Thoracic aorta (tissue), 2 donors: ENCODE results near the gene ASTN2. TPM values are rescaled to one million over a fixed set of nuclear protein-coding genes. Genes with fewer than 3 reads are reported as not detected.

Source experiments
- ATAC-seq: fragments of 150-250 bp; one replicate; pipeline ENCODE4 v1.8.0; 2017; ENCODE audit warnings: low read depth; ENCODE audit not compliant: insufficient number of reproducible peaks, low FRiP score
- DNase-seq: peaks from one replicate; pipeline ENCODE4 v3.0.0-alpha.2; 2020; ENCODE audit warnings: low spot score
- H3K27ac ChIP-seq, 2 donors: fragments of 200-600 bp; sonication (generic); 1 replicate in 1 of 2; 2 replicates in 1 of 2; pipeline ENCODE4 v1.5.1; 2016; ENCODE audit warnings: mild to moderate bottlenecking in 2 of 2, moderate library complexity in 2 of 2
- H3K27me3 ChIP-seq: fragments of 200-600 bp; sonication (generic); replicated peaks from 2 replicates; pipeline ENCODE4 v1.6.0; 2016; ENCODE audit warnings: mild to moderate bottlenecking; ENCODE audit not compliant: insufficient read depth
- H3K36me3 ChIP-seq: fragments of 200-600 bp; sonication (generic); one replicate; pipeline ENCODE4 v1.5.1; 2016
- H3K4me1 ChIP-seq, 2 donors: fragments of 200-600 bp; sonication (generic); 1 replicate in 1 of 2; 2 replicates in 1 of 2; pipeline versions ENCODE4 v1.5.1 to v1.6.0; 2016; ENCODE audit warnings: low read depth in 2 of 2, mild to moderate bottlenecking in 1 of 2; ENCODE audit not compliant: control insufficient read depth in 1 of 2
- H3K4me3 ChIP-seq: fragments of 200-600 bp; sonication (generic); 2 replicates; pipeline ENCODE4 v1.5.1; 2016; ENCODE audit warnings: mild to moderate bottlenecking
- H3K9me3 ChIP-seq: fragments of 200-600 bp; sonication (generic); 2 replicates; pipeline ENCODE4 v1.5.1; 2016
- total RNA-seq, 2 donors: library from RNA; depleted of rRNA; stranded (reverse); fragments of >200 nt; gene quantifications; one replicate each; pipeline versions ENCODE4 v1.1.0 to v1.2.3, GENCODE V29; 2016
- TF ChIP-seq, protein P1 (sequence below): fragments of 200-600 bp; sonication (generic); IDR thresholded peaks from one replicate; pipeline ENCODE4 v1.5.1; 2019; ENCODE audit warnings: antibody characterized with exemption

Gene ASTN2
- total RNA-seq, 2 donors from 2014 or later, result 6.8 to 7.1 TPM

GRCh38 chr9:116639251-116639741, 775.6 kb downstream of the ASTN2 start:
- H3K4me3 ChIP-seq, result no peak overlapping the region
- TF ChIP-seq, protein P1, sequence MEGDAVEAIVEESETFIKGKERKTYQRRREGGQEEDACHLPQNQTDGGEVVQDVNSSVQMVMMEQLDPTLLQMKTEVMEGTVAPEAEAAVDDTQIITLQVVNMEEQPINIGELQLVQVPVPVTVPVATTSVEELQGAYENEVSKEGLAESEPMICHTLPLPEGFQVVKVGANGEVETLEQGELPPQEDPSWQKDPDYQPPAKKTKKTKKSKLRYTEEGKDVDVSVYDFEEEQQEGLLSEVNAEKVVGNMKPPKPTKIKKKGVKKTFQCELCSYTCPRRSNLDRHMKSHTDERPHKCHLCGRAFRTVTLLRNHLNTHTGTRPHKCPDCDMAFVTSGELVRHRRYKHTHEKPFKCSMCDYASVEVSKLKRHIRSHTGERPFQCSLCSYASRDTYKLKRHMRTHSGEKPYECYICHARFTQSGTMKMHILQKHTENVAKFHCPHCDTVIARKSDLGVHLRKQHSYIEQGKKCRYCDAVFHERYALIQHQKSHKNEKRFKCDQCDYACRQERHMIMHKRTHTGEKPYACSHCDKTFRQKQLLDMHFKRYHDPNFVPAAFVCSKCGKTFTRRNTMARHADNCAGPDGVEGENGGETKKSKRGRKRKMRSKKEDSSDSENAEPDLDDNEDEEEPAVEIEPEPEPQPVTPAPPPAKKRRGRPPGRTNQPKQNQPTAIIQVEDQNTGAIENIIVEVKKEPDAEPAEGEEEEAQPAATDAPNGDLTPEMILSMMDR, result no peak
- peaks cover 0 to 31% of the 10 kb centered on the region in 2 donors for H3K4me1 ChIP-seq
- H3K9me3 ChIP-seq, result peaks cover 3% of the 10 kb centered on the region
- DNase-seq (no peak), ATAC-seq (no peak)
- no peaks in the 10 kb centered on the region for H3K27me3 ChIP-seq
- no peaks in the 10 kb centered on the region for H3K36me3 ChIP-seq
- no peak overlapping the region for H3K27ac ChIP-seq

GRCh38 chr9:116635908-116636307, 778.9 kb downstream of the ASTN2 start:
- no peak overlapping the region for H3K27ac ChIP-seq
- H3K4me3 ChIP-seq, result no peak overlapping the region
- no peak for ATAC-seq
- TF ChIP-seq, protein P1, result no peak
- H3K4me1 ChIP-seq, result peaks cover 0 to 13% of the 10 kb centered on the region in 2 donors
- H3K36me3 ChIP-seq, result no peaks in the 10 kb centered on the region
- H3K27me3 ChIP-seq, result no peaks in the 10 kb centered on the region
- H3K9me3 ChIP-seq, result peaks cover 3% of the 10 kb centered on the region
- DNase-seq, result no peak

GRCh38 chr9:116632990-116633838, 781.6 kb downstream of the ASTN2 start:
- Histone ChIP-seq H3K27ac (no peak overlapping the region), H3K9me3 (peaks cover 3% of the 10 kb centered on the region), H3K4me1 (no peaks in the 10 kb centered on the region), H3K4me3 (no peak overlapping the region), H3K27me3 (no peaks in the 10 kb centered on the region), H3K36me3 (no peaks in the 10 kb centered on the region)
- TF ChIP-seq, protein P1, result no peak
- DNase-seq (no peak), ATAC-seq (no peak)

- H3K4me3 ChIP-seq, result no peak overlapping the region
- no peaks in the 10 kb centered on the region for H3K9me3 ChIP-seq
- no peaks in the 10 kb centered on the region for H3K36me3 ChIP-seq
- H3K27me3 ChIP-seq, result no peaks in the 10 kb centered on the region
- no peak for ATAC-seq
- H3K27ac ChIP-seq, result no peak overlapping the region
- TF ChIP-seq, protein P1, result no peak
- no peak for DNase-seq
- no peaks in the 10 kb centered on the region for H3K4me1 ChIP-seq
These were observed 785.2 kb downstream of the ASTN2 start for GRCh38 chr9:116629634-116630033.

- DNase-seq, result no peak
- H3K27ac ChIP-seq, result no peak overlapping the region
- no peaks in the 10 kb centered on the region for H3K36me3 ChIP-seq
- ATAC-seq, result no peak
- H3K4me1 ChIP-seq, result peaks cover 0 to 2% of the 10 kb centered on the region in 2 donors
- no peaks in the 10 kb centered on the region for H3K9me3 ChIP-seq
- H3K4me3 ChIP-seq, result no peak overlapping the region
- H3K27me3 ChIP-seq, result no peaks in the 10 kb centered on the region
- TF ChIP-seq, protein P1, result no peak
These were observed 786.1 kb downstream of the ASTN2 start for GRCh38 chr9:116628716-116629115.
